HL-60 (cell line): ENCODE results near the gene CDH23.

Experiments
- DNase-seq, 2 experiments: peaks; one replicate each; pipeline ENCODE4 v3.0.0-alpha.2; 2010 to 2020; ENCODE audit warnings: low read depth in 1 of 2, low spot score in 1 of 2
- H3K27ac ChIP-seq: fragments of 250-450 bp; sonication (Bioruptor Pico); replicated peaks from 2 replicates; pipeline ENCODE4 v1.5.1; 2020; ENCODE audit warnings: mild to moderate bottlenecking, moderate library complexity
- H3K27me3 ChIP-seq: fragments of 250-450 bp; sonication (Bioruptor Pico); 2 replicates; pipeline ENCODE4 v1.5.1; 2021; ENCODE audit warnings: mild to moderate bottlenecking, moderate library complexity; ENCODE audit not compliant: insufficient read depth, poor library complexity, severe bottlenecking
- H3K4me3 ChIP-seq: replicated peaks from 2 replicates; pipeline ENCODE4 v1.5.1; 2011; ENCODE audit warnings: mild to moderate bottlenecking, control low read depth, low read length; ENCODE audit not compliant: insufficient read depth
- GABPA ChIP-seq: IDR thresholded peaks from 2 replicates; pipeline ENCODE4 v1.6.1; 2012; ENCODE audit warnings: low read depth
- POLR2AphosphoS5 ChIP-seq: IDR thresholded peaks from 2 replicates; pipeline ENCODE4 v1.6.1; 2012; ENCODE audit warnings: low read depth
- SPI1 ChIP-seq: IDR thresholded peaks from 2 replicates; pipeline ENCODE4 v1.6.1; 2012; ENCODE audit warnings: low read depth, mild to moderate bottlenecking, borderline replicate concordance
- TF ChIP-seq, protein P1 (sequence below): IDR thresholded peaks from one replicate; pipeline ENCODE4 v1.5.1; 2011; ENCODE audit warnings: low read length, control low read depth, inconsistent platforms; ENCODE audit not compliant: insufficient read depth
- TF ChIP-seq, protein P2 (sequence below): IDR thresholded peaks from 2 replicates; pipeline ENCODE4 v1.6.1; 2012; ENCODE audit warnings: low read depth; ENCODE audit not compliant: insufficient replicate concordance

CDH23 gene

DNA sequence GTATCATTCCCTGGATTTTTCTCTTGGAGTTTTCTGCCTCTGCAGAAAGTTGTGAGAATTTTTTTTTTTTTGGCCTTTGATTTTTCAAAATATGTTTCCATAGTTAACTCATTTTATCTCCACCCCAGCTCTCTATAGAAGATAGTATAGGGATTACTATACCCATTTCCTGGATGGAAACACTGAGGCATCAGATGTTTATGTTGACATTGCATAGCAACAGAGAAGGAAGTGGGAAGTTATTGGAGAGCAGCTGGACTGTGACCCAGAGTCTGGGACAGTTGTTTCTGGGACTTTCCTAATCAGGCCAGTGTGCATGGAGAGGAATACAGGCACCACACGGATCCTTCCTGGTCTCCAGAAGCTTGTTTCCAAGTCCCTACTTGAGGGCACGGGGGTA lies 158.0 kb downstream of the CDH23 start:
- Histone ChIP-seq H3K27ac (no peak overlapping the region), H3K4me3 (no peak overlapping the region), H3K27me3 (no peaks in the 10 kb centered on the region)
- no peak for DNase-seq
- TF ChIP-seq POLR2AphosphoS5 (no peak), SPI1 (no peak), GABPA (no peak)
- TF ChIP-seq, protein P1, sequence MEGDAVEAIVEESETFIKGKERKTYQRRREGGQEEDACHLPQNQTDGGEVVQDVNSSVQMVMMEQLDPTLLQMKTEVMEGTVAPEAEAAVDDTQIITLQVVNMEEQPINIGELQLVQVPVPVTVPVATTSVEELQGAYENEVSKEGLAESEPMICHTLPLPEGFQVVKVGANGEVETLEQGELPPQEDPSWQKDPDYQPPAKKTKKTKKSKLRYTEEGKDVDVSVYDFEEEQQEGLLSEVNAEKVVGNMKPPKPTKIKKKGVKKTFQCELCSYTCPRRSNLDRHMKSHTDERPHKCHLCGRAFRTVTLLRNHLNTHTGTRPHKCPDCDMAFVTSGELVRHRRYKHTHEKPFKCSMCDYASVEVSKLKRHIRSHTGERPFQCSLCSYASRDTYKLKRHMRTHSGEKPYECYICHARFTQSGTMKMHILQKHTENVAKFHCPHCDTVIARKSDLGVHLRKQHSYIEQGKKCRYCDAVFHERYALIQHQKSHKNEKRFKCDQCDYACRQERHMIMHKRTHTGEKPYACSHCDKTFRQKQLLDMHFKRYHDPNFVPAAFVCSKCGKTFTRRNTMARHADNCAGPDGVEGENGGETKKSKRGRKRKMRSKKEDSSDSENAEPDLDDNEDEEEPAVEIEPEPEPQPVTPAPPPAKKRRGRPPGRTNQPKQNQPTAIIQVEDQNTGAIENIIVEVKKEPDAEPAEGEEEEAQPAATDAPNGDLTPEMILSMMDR: no peak
- TF ChIP-seq, protein P2, sequence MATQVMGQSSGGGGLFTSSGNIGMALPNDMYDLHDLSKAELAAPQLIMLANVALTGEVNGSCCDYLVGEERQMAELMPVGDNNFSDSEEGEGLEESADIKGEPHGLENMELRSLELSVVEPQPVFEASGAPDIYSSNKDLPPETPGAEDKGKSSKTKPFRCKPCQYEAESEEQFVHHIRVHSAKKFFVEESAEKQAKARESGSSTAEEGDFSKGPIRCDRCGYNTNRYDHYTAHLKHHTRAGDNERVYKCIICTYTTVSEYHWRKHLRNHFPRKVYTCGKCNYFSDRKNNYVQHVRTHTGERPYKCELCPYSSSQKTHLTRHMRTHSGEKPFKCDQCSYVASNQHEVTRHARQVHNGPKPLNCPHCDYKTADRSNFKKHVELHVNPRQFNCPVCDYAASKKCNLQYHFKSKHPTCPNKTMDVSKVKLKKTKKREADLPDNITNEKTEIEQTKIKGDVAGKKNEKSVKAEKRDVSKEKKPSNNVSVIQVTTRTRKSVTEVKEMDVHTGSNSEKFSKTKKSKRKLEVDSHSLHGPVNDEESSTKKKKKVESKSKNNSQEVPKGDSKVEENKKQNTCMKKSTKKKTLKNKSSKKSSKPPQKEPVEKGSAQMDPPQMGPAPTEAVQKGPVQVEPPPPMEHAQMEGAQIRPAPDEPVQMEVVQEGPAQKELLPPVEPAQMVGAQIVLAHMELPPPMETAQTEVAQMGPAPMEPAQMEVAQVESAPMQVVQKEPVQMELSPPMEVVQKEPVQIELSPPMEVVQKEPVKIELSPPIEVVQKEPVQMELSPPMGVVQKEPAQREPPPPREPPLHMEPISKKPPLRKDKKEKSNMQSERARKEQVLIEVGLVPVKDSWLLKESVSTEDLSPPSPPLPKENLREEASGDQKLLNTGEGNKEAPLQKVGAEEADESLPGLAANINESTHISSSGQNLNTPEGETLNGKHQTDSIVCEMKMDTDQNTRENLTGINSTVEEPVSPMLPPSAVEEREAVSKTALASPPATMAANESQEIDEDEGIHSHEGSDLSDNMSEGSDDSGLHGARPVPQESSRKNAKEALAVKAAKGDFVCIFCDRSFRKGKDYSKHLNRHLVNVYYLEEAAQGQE: no peak

GRCh38 chr10:71555087-71555723 lies 158.5 kb downstream of the CDH23 start:
- peak in 1 of 2 experiments; percentile 28 for DNase-seq
- no peaks in the 10 kb centered on the region for H3K27me3 ChIP-seq
- peak; percentile 37; the same call in 1 of the 2 replicates for TF ChIP-seq SPI1
- TF ChIP-seq, protein P1: no peak
- TF ChIP-seq, protein P2: no peak
- H3K4me3 ChIP-seq: no peak overlapping the region
- no peak overlapping the region for H3K27ac ChIP-seq

- H3K27me3 ChIP-seq: no peaks in the 10 kb centered on the region
- no peak for DNase-seq
- H3K4me3 ChIP-seq: no peak overlapping the region
- TF ChIP-seq SPI1 (no peak), POLR2AphosphoS5 (no peak), GABPA (no peak)
- TF ChIP-seq, protein P1: no peak
- TF ChIP-seq, protein P2: no peak
- no peak overlapping the region for H3K27ac ChIP-seq
These were observed 159.0 kb downstream of the CDH23 start for GRCh38 chr10:71555724-71556119.
